Mesenchymal stem cell (in vitro differentiated cells and primary cell): ENCODE data around the gene PLPP2.

Experiments
- DNase-seq: peaks from one replicate; pipeline ENCODE4 v3.0.0-alpha.2; 2013
- H2AFZ ChIP-seq: one replicate; pipeline ENCODE4 v1.6.1; 2013; ENCODE audit warnings: low read depth, mild to moderate bottlenecking, control low read depth, inconsistent platforms, low read length, moderate library complexity
- H2AK5ac ChIP-seq: 2 replicates; pipeline ENCODE4 v1.6.1; 2013; ENCODE audit warnings: low read length, moderate library complexity, mild to moderate bottlenecking, inconsistent platforms; ENCODE audit not compliant: severe bottlenecking
- H2BK120ac ChIP-seq: one replicate; pipeline ENCODE4 v1.6.1; 2013; ENCODE audit warnings: low read depth, mild to moderate bottlenecking, inconsistent platforms, low read length, moderate library complexity
- H2BK12ac ChIP-seq, 2 experiments: one replicate each; pipeline ENCODE4 v1.6.1; 2013; ENCODE audit warnings: inconsistent platforms in 2 of 2, low read length in 2 of 2, mild to moderate bottlenecking in 2 of 2, moderate library complexity in 2 of 2, control low read depth in 1 of 2
- H2BK15ac ChIP-seq: one replicate; pipeline ENCODE4 v1.6.1; 2013; ENCODE audit warnings: mild to moderate bottlenecking, low read depth, inconsistent platforms; ENCODE audit not compliant: poor library complexity, severe bottlenecking
- H2BK5ac ChIP-seq: 2 replicates; pipeline ENCODE4 v1.6.1; 2013; ENCODE audit warnings: low read depth, mild to moderate bottlenecking, low read length, control low read depth, inconsistent platforms; ENCODE audit not compliant: poor library complexity, severe bottlenecking
- H3K14ac ChIP-seq, 2 experiments: one replicate each; pipeline ENCODE4 v1.6.1; 2013; ENCODE audit warnings: inconsistent platforms in 2 of 2, low read length in 2 of 2, control low read depth in 1 of 2, mild to moderate bottlenecking in 1 of 2, moderate library complexity in 1 of 2
- H3K18ac ChIP-seq, 2 experiments: one replicate each; pipeline ENCODE4 v1.6.1; 2013; ENCODE audit warnings: inconsistent platforms in 2 of 2, low read length in 2 of 2, control low read depth in 1 of 2, low read depth in 1 of 2, mild to moderate bottlenecking in 1 of 2
- H3K23ac ChIP-seq, 2 experiments: one replicate each; pipeline ENCODE4 v1.6.1; 2013; ENCODE audit warnings: inconsistent platforms in 2 of 2, low read length in 2 of 2, mild to moderate bottlenecking in 2 of 2, moderate library complexity in 2 of 2, control low read depth in 1 of 2
- H3K27ac ChIP-seq: 2 replicates; pipeline ENCODE4 v1.5.1; 2013; ENCODE audit warnings: mild to moderate bottlenecking, moderate library complexity, low read length, control low read depth, inconsistent platforms; ENCODE audit not compliant: poor library complexity, severe bottlenecking
- H3K27me3 ChIP-seq, 2 experiments: 2 replicates each; pipeline versions ENCODE4 v1.6.1 to v1.7.0; 2013; ENCODE audit warnings: low read length in 2 of 2, mild to moderate bottlenecking in 2 of 2, moderate library complexity in 2 of 2, control low read depth in 1 of 2, inconsistent platforms in 1 of 2; ENCODE audit not compliant: control insufficient read depth in 1 of 2, insufficient read depth in 1 of 2
- H3K36me3 ChIP-seq, 2 experiments: 2 replicates each; pipeline versions ENCODE4 v1.6.1 to v1.7.0; 2013; ENCODE audit warnings: low read length in 2 of 2, control low read depth in 1 of 2, inconsistent platforms in 1 of 2, low read depth in 1 of 2, mild to moderate bottlenecking in 1 of 2; ENCODE audit not compliant: insufficient read depth in 2 of 2, control insufficient read depth in 1 of 2
- H3K4ac ChIP-seq, 2 experiments: one replicate each; pipeline ENCODE4 v1.6.1; 2013; ENCODE audit warnings: inconsistent platforms in 2 of 2, low read length in 2 of 2, mild to moderate bottlenecking in 2 of 2, moderate library complexity in 2 of 2, control low read depth in 1 of 2, low read depth in 1 of 2
- H3K4me1 ChIP-seq: 2 replicates; pipeline ENCODE4 v1.6.1; 2013; ENCODE audit warnings: low read depth, low read length, control low read depth; ENCODE audit not compliant: control insufficient read depth, insufficient read depth
- H3K4me2 ChIP-seq: 2 replicates; pipeline ENCODE4 v1.6.1; 2013; ENCODE audit warnings: low read length, mild to moderate bottlenecking, inconsistent platforms; ENCODE audit not compliant: poor library complexity, severe bottlenecking
- H3K4me3 ChIP-seq, 2 experiments: 2 replicates each; pipeline versions ENCODE4 v1.5.1 to v1.7.0; 2013; ENCODE audit warnings: low read length in 2 of 2, mild to moderate bottlenecking in 2 of 2, control low read depth in 1 of 2, low read depth in 1 of 2; ENCODE audit not compliant: insufficient read depth in 1 of 2
- H3K79me1 ChIP-seq: replicated peaks from 2 replicates; pipeline ENCODE4 v1.6.1; 2013; ENCODE audit warnings: mild to moderate bottlenecking, control low read depth, low read length, inconsistent platforms; ENCODE audit not compliant: poor library complexity, severe bottlenecking
- H3K9ac ChIP-seq: 2 replicates; pipeline ENCODE4 v1.7.0; 2013; ENCODE audit warnings: mild to moderate bottlenecking, low read length, moderate library complexity
- H3K9me3 ChIP-seq: 2 replicates; pipeline ENCODE4 v1.7.0; 2013; ENCODE audit warnings: mild to moderate bottlenecking, low read length; ENCODE audit not compliant: control insufficient read depth
- H4K8ac ChIP-seq: one replicate; pipeline ENCODE4 v1.6.1; 2013; ENCODE audit warnings: inconsistent platforms, mild to moderate bottlenecking, low read length, moderate library complexity
- H4K91ac ChIP-seq: one replicate; pipeline ENCODE4 v1.6.1; 2013; ENCODE audit warnings: mild to moderate bottlenecking, low read length, inconsistent platforms
- WGBS: methylation state at CpG from one replicate; pipeline ENCODE4 v1.1.7; 2013; ENCODE audit warnings: mixed read lengths; 5-methylcytosine and 5-hydroxymethylcytosine counted together

Gene PLPP2

DNA sequence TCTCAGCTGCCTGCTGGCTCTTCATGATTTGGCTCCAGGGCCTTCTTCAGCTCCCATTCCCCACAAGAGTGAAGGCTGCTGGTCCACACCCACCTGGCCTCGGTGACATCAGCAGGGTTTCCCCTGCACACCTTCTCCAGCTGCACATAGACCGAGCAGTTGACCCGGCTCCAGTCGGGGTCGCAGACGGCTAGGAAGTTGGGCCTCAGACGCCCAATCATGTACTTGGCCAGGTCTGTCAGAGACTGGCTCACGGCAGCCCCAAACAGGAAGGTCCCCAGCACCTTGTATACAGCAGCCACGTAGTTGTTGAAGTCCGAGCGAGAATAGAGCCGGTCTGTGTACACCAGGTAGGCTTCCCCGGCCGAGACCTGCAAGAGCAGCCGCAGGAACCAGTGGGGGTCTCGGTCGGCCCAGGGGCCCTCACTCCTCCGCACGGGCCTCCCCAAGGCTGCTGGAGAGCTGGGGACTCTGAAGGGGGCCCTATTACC, 3.8 kb downstream of the PLPP2 start:
- H3K36me3 ChIP-seq = peaks cover 0 to 5% of the 10 kb centered on the region in 2 experiments
- no peak overlapping the region for H2BK15ac ChIP-seq
- H2AFZ ChIP-seq = no peak overlapping the region
- H3K4me3 ChIP-seq = no peak overlapping the region
- H3K27me3 ChIP-seq = peaks cover 7 to 24% of the 10 kb centered on the region in 2 experiments
- H3K9ac ChIP-seq = no peak overlapping the region
- H3K27ac ChIP-seq = no peak overlapping the region
- no peak overlapping the region for H2BK120ac ChIP-seq
- peak overlapping the region in 1 of 2 experiments; percentile 28 for H3K4ac ChIP-seq
- no peak overlapping the region for H4K8ac ChIP-seq
- H3K18ac ChIP-seq = no peak overlapping the region
- no peak overlapping the region for H4K91ac ChIP-seq
- H2AK5ac ChIP-seq = no peak overlapping the region
- no peak for DNase-seq
- WGBS = 92% methylated on average over 18 of the region's 19 CpGs
- no peak overlapping the region for H2BK5ac ChIP-seq
- H3K79me1 ChIP-seq = no peaks in the 10 kb centered on the region
- no peak overlapping the region for H3K4me2 ChIP-seq
- peaks cover 21% of the 10 kb centered on the region for H3K4me1 ChIP-seq
- H3K14ac ChIP-seq = no peak overlapping the region
- H3K9me3 ChIP-seq = no peaks in the 10 kb centered on the region
- H2BK12ac ChIP-seq = no peak overlapping the region
- H3K23ac ChIP-seq = no peak overlapping the region

- H3K18ac ChIP-seq = no peak overlapping the region
- H3K36me3 ChIP-seq = peaks cover 0 to 20% of the 10 kb centered on the region in 2 experiments
- H3K4me3 ChIP-seq = no peak overlapping the region
- no peak overlapping the region for H2BK5ac ChIP-seq
- no peak overlapping the region for H2AK5ac ChIP-seq
- no peak overlapping the region for H3K23ac ChIP-seq
- peak overlapping the region in 1 of 2 experiments; percentile 23 for H3K14ac ChIP-seq
- peaks cover 0 to 19% of the 10 kb centered on the region in 2 experiments for H3K27me3 ChIP-seq
- H2BK12ac ChIP-seq = no peak overlapping the region
- H2BK15ac ChIP-seq = no peak overlapping the region
- no peak overlapping the region for H3K4me2 ChIP-seq
- no peak overlapping the region for H4K91ac ChIP-seq
- H3K4ac ChIP-seq = no peak overlapping the region
- no peak overlapping the region for H4K8ac ChIP-seq
- H3K27ac ChIP-seq = no peak overlapping the region
- H2AFZ ChIP-seq = no peak overlapping the region
- no peaks in the 10 kb centered on the region for H3K4me1 ChIP-seq
- WGBS = 69% methylated on average over 4 of the region's 10 CpGs
- no peak overlapping the region for H2BK120ac ChIP-seq
- H3K79me1 ChIP-seq = no peaks in the 10 kb centered on the region
- no peak for DNase-seq
- no peak overlapping the region for H3K9ac ChIP-seq
- H3K9me3 ChIP-seq = no peaks in the 10 kb centered on the region
These were observed 7.8 kb downstream of the PLPP2 start for GRCh38 chr19:283395-283794.

DNA sequence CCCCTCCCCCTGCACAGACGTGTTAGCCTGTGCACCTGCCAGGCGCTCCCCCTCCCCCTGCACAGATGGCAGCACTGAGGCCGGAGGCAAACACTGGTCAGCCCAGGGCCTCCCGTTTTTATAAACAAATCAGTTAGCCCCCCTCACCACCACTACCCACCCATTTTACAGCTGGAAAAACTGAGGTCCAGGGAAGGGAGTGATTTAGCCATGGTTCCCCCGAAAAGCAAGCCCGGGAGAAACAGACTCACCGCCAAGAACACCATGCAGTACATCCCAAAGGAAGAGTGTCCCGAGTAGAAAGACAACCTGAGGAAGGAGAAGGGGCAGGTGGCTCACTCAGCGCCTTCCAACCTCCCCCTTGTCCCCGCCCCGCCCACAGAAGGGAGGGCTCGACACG, 8.7 kb downstream of the PLPP2 start:
- no peak for DNase-seq
- H2BK5ac ChIP-seq = no peak overlapping the region
- no peak overlapping the region for H3K4me2 ChIP-seq
- no peak overlapping the region for H3K18ac ChIP-seq
- peaks cover 4 to 22% of the 10 kb centered on the region in 2 experiments for H3K27me3 ChIP-seq
- H4K8ac ChIP-seq = no peak overlapping the region
- H2AK5ac ChIP-seq = no peak overlapping the region
- peaks cover 1% of the 10 kb centered on the region for H3K4me1 ChIP-seq
- no peak overlapping the region for H2AFZ ChIP-seq
- no peaks in the 10 kb centered on the region for H3K79me1 ChIP-seq
- WGBS = 72% methylated on average over 10 of the region's 13 CpGs
- H3K9me3 ChIP-seq = no peaks in the 10 kb centered on the region
- H2BK15ac ChIP-seq = no peak overlapping the region
- no peak overlapping the region for H3K4me3 ChIP-seq
- H3K4ac ChIP-seq = no peak overlapping the region
- no peak overlapping the region for H2BK12ac ChIP-seq
- H3K36me3 ChIP-seq = peaks cover 0 to 19% of the 10 kb centered on the region in 2 experiments
- no peak overlapping the region for H3K27ac ChIP-seq
- no peak overlapping the region for H4K91ac ChIP-seq
- no peak overlapping the region for H3K23ac ChIP-seq
- no peak overlapping the region for H3K14ac ChIP-seq
- H2BK120ac ChIP-seq = no peak overlapping the region
- H3K9ac ChIP-seq = no peak overlapping the region

DNA sequence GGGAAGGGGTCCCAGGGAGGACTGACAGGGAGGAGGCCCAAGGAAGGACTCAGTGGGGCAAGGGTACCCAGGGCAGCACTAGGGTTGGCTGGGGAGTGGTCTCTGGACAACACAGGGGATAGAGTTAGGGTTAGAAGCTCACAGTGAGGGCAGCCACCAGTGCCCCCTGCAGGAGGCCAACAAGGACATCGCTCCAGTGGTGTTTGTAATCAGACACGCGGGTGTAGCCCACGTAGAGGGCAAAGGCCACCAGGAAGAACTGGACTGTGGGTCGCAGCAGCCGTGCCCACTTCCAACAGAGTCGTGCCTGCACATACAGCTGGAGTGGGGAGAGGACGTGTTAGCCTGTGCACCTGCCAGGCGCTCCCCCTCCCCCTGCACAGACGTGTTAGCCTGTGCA, 9.2 kb downstream of the PLPP2 start:
- H2BK12ac ChIP-seq = no peak overlapping the region
- H2BK120ac ChIP-seq = no peak overlapping the region
- no peaks in the 10 kb centered on the region for H3K79me1 ChIP-seq
- no peak overlapping the region for H3K9ac ChIP-seq
- H2AFZ ChIP-seq = no peak overlapping the region
- no peak for DNase-seq
- peaks cover 0 to 15% of the 10 kb centered on the region in 2 experiments for H3K36me3 ChIP-seq
- no peak overlapping the region for H4K91ac ChIP-seq
- no peak overlapping the region for H4K8ac ChIP-seq
- H3K4me3 ChIP-seq = no peak overlapping the region
- no peak overlapping the region for H2BK5ac ChIP-seq
- no peak overlapping the region for H3K23ac ChIP-seq
- H3K27me3 ChIP-seq = peaks cover 4 to 24% of the 10 kb centered on the region in 2 experiments
- no peak overlapping the region for H2AK5ac ChIP-seq
- WGBS = 96% methylated on average over 8 of the region's 10 CpGs
- no peak overlapping the region for H2BK15ac ChIP-seq
- peaks cover 1% of the 10 kb centered on the region for H3K4me1 ChIP-seq
- no peak overlapping the region for H3K18ac ChIP-seq
- H3K4me2 ChIP-seq = no peak overlapping the region
- no peak overlapping the region for H3K27ac ChIP-seq
- no peaks in the 10 kb centered on the region for H3K9me3 ChIP-seq
- peak overlapping the region in 1 of 2 experiments; percentile 18 for H3K14ac ChIP-seq
- no peak overlapping the region for H3K4ac ChIP-seq
